HL-60/S4 treated with phorbol 12-myristate 13-acetate at 8.2 ng/mL for 4 days and 3 days (cell line): ENCODE data around the gene ASF1B.

Experiments
- in situ Hi-C: fragments of 300-500 bp; cut with MboI; formaldehyde crosslinking; loops from 2 replicates; pipeline ENCODE4 v1.15.0; 2022; ENCODE audit warnings: low sequenced_read_pairs

ASF1B gene

DNA sequence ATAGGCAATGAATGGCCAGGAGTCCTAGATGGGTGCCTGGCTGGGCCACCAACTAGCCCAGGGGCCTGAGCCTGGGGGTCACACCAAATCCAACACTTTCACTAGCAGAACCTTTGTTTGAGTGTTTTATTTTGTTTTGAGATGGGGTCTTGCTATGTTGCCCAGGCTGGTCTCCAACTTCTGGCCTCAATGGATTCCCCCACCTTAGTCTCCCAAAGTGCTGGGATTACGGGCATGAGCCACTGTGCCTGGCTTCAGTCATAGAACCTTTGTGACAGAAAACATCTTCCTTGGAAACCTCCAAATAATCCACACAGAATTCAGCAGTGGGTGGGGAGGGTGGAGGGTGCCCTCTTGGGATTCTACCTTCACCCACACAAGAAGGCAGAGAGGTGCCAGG, 24.9 kb downstream of the ASF1B start:
- in situ Hi-C loops, result no loop called here

DNA sequence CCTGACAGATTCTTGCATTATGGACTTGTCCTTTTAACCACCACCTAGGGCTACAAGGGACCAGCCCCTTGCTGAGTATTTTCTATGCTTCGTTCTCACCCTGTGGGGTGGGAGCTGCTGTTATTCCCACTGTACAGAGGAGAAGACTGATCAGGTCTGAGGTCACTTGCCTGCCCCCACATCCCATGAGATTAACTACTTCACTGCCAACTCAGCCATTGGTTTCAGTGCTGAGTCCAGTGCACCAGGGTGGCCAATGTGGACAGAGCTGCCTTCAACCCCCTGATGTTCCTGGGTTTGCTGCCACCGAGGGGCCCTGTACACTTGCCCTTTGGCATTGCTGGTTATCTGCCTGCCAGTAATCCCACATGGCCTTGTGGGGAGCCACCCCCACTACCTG, 25.7 kb downstream of the ASF1B start:
- in situ Hi-C loops, result no loop called here

DNA sequence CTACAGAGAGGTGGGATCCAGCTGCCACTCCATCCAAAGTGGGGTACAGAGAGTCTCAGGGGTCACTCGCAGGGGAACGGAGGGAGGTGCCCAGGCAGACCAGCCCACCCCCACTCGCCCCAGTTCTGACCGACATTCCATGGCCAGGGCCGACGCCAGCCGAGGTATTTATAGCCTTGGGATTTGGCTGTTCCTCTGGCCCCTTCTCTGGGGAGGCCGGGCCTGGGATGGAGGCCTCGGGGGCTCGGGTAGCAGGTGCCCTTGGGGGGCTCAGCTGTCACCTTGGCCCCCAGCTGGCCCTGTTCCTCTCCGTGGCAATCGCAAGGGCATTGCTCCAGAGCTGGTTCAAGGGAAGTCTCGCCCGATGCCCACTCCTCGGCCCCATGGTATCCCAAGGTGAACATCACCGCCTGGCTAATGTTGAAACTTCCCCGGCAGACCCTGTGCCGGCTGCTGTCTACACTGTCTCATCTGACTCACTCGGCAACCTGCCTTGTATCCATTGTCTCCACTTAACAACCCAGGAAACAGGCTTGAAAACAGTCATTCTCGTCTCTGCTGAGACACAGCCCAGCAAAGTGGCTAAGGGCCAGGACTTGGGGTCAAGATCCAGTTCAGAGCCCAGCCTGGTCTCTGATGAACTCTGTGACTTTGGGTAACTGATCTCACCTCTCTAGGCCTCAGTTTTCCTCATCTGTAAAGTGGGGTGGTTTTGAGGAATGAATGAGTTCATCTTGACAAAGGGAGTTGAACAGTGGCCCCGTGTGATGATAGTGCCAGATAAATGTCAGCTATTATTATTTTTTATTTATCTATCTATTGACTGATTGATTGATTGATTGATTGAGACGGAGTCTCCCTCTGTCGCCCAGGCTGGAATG, 28.6 kb downstream of the ASF1B start:
- in situ Hi-C loops, result no loop called here

DNA sequence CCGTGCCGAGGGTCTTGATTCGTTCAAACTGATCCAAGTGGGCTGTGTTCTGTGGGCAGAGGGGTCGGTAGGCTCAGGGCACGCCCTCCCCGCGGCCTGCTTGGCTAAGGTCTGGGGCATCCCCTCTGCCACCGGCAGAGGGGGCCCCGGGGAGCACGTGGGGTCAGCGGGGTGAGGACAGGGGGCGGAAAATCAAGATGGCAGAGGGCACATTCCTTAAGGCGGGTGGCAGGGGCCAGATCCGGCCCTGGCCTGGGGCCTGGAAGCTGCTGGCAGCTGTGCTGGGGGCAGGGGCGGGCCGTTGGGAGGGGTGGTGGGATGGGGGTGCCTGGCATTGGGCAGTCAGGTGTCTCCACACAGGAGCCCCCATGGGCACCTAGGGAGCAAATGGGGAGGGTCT, 29.5 kb downstream of the ASF1B start:
- in situ Hi-C loops, result no loop called here

DNA sequence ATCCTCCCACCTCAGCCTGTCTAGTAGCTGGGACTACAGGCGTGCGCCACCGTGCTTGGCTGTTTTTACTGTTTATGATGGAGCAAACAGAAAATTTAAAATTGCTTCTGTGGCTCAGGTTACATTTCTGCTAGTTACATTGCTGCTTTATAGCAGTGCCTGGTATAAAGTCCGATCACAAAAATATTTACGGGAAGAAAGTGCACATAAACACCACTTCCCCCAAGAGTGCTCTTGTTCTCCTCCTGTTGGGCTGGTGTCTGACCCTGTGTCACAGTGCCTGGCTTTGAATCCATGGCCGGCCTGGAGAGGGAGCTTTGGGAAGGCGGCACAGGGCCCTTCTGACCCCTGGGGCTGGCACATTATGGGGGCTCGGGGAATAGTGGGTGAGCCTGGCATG, 30.7 kb downstream of the ASF1B start:
- in situ Hi-C loops, result no loop called here

DNA sequence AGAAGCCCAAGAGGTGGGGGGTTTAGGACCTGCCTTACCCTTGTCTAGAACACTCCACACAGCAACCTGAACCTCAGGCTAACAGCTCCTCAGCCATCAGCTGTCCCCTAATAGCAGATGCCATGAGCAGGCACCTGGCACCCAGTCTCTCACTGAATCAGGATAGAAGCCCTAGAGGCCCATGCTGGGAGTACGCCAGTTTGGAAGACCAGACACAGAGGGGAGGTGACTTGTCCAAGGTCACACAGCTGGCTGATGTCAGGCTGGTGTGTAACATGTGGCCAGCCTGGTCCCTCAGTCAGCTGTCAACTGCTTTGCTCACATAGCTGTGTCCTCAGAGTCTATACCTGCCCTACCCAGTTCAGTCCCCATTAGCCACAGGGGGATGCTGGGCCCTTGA, 33.1 kb downstream of the ASF1B start:
- in situ Hi-C loops, result no loop called here

DNA sequence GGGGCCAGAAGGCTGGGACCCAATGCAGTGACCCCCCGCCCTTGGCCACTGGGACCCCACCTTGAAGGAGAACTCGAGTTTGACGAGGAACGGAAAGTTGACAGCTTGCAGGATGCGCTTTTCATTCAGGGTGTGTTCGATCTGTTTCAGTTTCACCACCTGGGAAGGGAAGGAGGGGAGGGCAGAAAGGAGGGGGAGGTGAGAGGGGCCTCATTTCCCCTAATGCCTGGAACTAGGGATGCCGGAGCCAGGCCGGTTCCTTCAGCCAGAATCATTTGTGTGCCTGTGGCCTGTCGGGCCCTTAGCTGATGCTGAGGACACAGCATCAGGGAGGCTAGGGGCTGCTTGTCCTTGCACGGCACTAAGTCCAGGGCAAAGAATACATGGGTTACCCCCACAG, 33.6 kb downstream of the ASF1B start:
- in situ Hi-C loops, result no loop called here

DNA sequence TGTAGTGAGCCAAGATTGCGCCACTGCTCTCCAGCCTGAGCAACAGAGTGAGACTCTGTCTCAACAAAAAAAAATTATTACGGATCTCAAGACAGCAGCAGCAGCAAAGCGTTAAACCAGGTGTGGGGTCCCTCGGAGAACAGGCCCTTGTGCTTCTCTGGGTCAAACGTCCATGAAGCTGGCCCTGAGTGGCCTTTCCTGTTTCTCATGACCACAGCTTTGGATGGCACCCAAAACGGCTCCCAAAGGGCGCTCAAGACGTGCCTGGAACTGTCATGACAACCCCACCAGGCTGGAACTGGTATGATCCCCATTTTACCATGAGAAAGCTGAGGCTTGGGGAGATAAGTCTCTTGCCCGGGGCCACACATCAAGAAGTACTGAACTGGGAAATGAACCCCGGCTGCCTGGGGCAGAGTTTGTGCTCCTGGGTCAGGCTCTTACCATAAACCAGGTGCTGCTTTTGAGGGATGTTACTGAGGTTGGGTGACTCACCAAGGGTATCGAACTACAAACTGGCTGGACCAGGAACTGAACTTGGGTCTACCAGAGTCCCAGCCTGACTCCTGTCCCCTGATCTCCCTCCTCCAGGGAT, 34.2 kb downstream of the ASF1B start:
- in situ Hi-C loops, result no loop called here

DNA sequence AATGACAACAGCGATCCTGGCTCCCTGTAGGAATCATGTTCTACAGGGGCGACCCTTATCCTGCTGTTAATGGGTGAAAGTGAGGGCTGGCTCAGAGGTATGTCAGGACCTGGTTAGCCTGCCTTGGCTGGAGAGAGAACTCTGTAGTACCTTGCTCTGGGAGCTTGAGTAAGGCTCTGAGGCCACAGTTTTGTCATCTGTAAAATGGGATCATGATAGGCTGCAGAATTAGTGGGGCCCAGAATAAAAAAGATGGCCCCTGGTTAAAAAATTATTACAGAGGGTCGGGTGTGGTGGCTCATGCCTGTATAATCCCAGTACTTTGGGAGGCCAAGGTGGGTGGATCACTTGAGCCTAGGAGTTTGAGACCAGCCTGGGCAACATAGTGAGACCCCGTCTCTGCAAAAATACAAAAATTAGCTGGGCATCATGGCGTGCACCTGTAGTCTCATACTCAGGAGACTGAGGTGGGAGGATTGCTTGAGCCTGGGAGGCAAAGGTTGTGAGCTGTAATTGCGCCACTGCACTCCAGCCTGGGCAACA, 35.3 kb downstream of the ASF1B start:
- in situ Hi-C loops, result no loop called here

DNA sequence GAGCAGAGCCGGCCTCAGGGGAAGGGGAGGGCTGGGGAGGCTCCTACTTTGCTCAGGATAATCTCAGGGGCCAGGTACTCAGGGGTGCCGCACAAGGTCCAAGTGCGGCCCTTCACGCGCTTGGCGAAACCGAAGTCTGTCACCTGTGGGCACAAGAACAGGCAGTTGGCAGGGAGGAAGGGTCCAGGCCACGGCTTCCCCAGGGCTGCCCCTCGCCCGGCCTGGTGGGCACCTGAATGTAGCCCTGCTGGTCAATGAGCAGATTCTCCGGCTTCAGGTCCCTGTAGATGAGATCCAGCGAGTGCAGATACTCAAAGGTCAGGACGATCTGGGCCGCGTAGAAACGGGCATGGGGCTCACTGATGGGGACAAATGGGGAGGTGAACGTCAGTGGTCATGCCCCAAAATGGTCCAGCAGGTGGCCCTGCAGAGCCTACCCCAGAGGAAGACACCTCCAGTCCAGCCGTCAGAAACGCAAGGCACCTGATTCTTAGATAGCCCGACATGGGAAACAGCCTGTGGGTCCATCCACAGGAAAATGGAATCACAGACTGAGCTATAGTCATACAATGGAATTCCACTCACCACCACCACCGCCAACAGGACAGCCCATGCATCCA, 38.7 kb downstream of the ASF1B start:
- in situ Hi-C loops, result no loop called here

DNA sequence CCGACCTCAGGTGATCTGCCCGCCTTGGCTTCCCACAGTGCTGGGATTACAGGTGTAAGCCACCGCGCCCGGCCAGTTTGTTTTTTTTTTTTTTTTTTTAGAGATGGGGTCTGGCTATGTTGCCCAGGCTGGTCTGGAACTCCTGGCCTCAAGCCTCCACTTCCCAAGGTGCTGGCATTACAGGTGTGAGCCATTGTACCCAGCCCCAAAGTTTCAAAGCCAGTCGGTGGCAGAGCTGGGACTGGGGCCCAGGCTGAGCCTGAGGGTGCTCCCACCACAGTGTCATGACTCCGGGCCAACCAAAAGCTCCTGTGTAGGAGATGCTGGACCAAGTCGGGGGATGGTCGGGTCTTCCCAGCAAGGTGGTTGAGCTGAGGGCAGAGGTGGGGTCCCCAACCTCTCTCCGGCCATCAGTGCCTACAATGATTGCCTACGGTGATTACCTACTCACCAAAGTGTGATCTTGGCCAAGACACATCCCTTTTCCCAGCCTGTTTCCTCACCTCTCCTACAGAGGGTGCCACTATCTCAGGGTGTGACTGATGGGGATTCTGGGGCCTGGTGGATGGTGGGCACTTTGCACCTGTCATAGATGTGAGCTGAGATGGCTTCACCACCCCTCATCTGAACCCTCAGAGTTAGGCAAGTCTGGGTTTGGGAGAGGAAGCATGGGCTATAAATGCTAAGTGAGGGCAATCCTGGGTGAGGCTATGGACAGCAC, 40.0 kb downstream of the ASF1B start:
- in situ Hi-C loops, result no loop called here

DNA sequence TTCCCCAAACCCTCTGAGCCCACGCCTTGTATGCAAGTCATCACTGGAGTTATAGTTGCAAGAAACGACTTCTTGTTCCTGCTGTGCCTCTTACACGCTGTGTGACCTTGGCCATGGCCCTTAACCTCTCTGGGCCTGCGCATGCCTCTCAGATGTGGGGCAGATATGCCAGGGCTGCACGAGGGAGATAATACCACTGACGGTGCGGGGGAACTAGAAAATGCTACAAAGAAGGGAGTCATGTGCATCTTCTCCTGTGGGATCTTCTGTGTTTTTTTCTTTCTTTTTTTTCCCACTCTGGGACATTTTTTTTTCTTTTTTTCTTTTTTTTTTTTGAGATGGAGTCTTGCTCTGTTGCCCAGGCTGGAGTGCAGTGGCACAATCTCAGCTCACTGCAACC, 41.5 kb downstream of the ASF1B start:
- in situ Hi-C loops, result no loop called here

DNA sequence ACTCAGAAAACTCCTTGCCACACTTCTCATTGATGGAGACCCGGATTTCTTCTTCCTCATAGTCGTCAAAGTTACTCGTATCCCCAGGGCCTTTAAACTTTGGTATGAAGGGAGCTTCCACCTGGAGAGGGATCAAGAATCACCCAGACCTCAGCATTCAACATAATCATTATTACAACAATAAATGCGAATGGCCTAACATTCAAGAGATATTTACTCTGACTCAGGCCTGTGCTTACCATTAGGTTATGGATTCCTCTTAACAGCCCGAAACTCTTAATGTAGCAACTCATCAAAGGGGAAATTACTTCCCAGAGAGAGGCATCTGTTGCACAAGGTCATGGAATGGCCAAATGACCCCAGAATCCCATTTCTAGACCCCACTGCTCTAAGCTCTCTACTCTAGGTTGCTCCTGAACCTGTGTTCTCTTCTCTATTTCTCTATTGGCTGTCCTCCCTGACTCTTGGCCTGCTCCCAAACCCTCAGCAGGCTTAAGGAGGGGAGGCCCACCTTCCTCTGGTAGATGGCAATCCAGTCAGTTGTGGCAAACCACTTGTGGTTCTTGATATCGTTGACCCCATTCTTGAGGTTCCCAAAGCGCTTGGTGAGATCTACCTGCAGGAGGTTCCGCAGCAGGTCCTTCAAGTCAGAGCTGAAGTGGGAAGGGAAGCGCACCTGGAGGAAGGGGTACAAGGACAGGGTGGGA, 43.1 kb downstream of the ASF1B start:
- in situ Hi-C loops, result no loop called here

DNA sequence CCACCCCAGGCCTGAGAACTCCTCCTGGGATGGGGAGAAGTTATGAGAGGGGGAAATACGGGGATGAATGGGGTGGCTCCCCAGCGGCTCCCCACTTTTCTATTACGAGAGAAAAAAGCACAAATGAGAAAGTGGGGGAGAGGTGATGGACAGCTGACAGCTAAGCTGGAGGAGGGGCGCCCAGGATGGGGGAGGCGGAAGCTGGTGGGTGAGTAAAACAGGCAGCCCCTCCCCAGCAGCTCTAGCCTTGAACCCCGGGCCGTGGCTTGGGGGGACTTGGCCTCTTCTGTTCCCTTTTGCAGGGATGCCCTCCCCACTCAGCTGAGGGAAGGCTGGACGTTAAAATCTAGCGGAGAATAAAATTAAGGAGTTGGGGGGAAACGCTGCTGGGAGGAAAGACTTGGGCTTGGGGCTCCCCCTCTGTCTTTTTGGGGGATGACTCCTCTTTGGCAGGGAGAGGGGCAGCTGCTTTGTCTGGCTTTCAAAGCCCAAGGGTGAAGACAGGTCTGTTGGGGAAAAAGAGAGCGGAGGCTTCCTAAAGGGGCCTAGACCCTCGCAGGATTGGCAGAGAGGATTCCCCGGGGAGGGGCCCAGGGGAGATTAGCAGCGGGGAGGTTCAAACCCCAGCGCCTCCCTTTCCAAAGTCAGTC, 44.5 kb downstream of the ASF1B start:
- in situ Hi-C loops, result no loop called here

DNA sequence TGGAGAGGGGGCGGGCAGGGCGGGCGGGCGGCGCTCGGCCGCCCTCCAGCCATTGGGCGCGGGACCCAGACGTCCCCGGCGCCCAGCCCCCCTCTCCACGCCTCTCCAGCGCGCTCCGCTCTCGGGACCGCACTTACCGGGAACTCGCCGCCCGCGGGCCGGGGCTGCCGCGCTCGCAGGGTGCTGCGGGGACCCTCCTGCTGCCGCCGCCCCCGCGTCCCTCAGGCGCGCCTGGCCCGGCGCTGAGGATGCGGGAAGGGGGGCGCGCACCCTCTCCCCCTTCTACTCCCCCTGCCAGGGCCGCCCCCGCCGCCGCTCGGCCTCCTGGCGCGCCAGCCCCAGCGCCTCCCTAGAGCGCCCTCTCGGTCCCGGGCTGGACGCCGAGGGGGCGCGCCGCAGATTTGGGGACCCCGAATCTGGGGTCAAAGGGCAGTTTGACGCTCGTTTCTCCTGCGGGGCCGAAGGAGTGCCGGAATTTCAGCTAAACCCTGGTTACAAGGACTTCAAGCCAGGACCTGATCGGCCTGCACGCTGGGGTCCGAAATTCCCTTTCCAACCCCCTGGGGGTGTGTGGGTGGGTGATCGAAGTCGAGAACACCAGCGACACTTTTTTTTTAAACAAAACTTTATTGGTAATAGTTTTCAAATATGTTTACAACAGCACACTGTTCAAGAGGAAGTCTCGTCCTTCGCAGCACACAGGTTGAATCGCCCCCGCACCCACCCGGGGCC, 45.1 kb downstream of the ASF1B start:
- in situ Hi-C loops, result no loop called here

DNA sequence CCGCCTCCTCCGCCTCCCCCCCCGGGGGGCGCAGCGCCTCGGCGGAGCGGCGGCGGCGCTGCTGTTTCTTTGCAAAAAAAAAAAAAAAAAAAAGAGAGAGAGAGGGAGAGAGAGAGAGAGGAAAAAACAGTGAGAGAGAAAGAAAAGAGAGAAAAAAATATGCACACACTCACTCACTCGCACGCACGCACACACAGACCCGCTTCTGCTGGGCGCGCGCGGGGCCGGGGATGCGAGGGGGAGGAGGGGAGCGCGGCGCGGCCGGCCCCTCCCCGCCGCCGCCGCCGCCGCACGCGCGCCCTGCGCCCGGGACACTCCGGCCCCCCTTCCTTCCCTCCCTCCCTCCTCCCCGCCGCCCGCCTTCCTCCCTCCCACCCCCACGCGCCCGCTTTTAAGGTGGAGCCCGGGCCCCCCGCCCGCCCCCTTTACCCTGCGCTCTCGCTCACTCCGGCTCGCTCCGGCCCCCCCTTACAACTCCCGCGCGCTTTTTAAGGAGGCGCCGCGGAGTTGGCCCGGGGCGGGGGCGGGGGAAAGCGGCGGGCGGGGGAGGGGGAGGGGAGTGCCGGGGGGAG, 45.8 kb downstream of the ASF1B start, which contains the start of gene SAMD1:
Gene SAMD1 (minus strand): TSS at position 243 of the 572 bp plus-strand sequence.
- in situ Hi-C loops, result no loop called here

DNA sequence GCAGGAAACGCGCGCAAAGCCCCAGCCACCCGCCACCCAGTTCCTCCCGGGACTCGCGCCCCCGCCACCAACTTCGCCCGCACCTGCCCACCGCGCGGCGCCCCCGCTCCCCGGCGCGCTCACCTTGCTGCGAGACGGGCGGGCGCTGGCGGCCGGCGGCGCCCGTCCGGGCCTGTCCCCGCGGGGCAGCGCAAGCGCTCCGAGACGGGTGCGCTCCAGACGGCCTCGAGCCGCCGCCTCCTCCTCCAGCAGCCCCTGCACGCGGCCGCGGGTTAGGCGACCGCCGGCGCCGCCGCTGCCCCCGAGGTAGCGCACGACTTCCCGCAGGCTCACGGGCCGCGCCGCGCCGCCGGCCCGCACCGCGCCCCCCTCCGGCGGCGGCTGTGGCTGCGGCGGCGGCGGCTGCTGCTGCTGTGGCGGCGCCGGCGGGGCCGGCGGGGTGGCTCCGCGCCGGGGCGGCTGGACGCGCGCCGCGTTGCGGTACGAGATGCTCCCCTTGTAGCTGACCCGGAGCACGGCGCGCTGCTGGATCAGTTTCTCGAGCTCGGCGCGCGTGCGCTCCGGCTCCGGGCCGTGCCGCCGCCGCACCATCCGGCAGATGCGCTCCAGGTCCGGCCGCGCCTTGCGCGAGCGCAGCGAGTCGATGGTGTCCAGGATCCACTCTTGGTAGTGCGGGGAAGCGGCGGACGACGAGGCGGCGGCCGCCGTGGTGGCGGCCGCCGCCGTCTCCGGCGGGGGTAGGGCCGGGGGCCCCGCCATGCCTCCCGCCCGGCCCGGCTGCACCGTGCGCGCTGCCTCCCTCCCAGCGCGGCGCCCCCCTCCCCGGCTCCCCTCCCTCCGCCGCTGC, 46.5 kb downstream of the ASF1B start:
- in situ Hi-C loops, result no loop called here

DNA sequence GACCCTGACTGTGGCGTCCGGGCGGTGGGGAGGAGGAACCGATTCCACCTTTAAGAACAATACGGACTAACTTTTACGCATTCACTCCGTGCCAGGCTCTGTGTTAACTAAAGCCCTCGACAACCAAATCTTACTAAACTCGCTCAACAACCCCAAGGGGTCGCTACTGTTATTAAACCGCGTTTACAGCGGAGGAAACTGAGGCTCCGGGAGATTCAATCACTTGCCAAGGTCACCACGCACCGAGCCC, 47.1 kb downstream of the ASF1B start:
- in situ Hi-C loops, result no loop called here
